Progenitor cell of endocrine pancreas (in vitro differentiated cells): ENCODE measurements around the gene ZFPM1. TPM values are rescaled to one million over a fixed set of nuclear protein-coding genes. Genes with fewer than 3 reads are reported as not detected.
A peak's percentile ranks its signal among the peaks of the same experiment; 100 is the strongest.

Experiments used
- DNase-seq: peaks from one replicate; pipeline ENCODE4 v3.0.0; 2021; ENCODE audit warnings: low spot score; ENCODE audit not compliant: unreplicated experiment
- H3K27ac Mint-ChIP-seq: 2 replicates; pipeline ENCODE4 v1.8.0; 2021; ENCODE audit warnings: mild to moderate bottlenecking, moderate library complexity, mixed read lengths
- H3K27me3 Mint-ChIP-seq: 2 replicates; pipeline ENCODE4 v1.8.0; 2021; ENCODE audit warnings: mixed read lengths
- H3K36me3 Mint-ChIP-seq: 2 replicates; pipeline ENCODE4 v1.8.0; 2022; ENCODE audit warnings: mixed read lengths; ENCODE audit not compliant: insufficient read depth
- H3K4me1 Mint-ChIP-seq: 2 replicates; pipeline ENCODE4 v1.8.0; 2021; ENCODE audit warnings: low read depth, mixed read lengths
- H3K4me3 Mint-ChIP-seq: 2 replicates; pipeline ENCODE4 v1.8.0; 2021; ENCODE audit warnings: low read depth, mild to moderate bottlenecking, moderate library complexity, mixed read lengths
- H3K9me3 Mint-ChIP-seq: 2 replicates; pipeline ENCODE4 v1.8.0; 2021; ENCODE audit warnings: low read depth, mixed read lengths
- CTCF ChIP-seq: fragments of 200-600 bp; sonication (generic); IDR thresholded peaks from one replicate; pipeline ENCODE4 v1.5.0; 2021; ENCODE audit warnings: antibody characterized with exemption, mild to moderate bottlenecking; ENCODE audit not compliant: unreplicated experiment
- total RNA-seq: library from RNA; stranded (reverse); gene quantifications from 2 replicates; pipeline ENCODE4 v1.2.1, GENCODE V29; 2021

ZFPM1 gene
- total RNA-seq, 1 donor from 2014 or later, result 90.6 TPM

DNA sequence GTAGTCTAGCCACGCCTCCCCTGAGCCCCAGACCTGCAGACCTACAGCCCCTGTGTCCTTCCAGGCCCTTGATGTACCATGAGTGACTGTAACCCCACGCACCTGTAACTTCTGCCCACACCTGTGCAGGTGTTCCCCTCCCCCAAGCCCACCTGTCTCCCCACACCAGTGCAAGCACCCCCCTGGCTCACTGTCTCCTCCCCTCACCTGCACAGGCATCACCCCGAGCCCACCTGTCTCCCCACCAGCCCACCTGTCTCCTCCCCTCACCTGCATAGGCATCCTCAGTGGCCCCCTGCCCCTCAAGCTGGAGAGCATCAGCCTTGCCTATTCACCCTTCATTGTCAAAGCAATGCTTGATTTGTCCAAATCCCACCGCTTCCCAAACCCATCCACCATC, 84.8 kb downstream of the ZFPM1 start:
- TF ChIP-seq CTCF, result no peak
- H3K27ac Mint-ChIP-seq, result peak overlapping the region; percentile 88

DNA sequence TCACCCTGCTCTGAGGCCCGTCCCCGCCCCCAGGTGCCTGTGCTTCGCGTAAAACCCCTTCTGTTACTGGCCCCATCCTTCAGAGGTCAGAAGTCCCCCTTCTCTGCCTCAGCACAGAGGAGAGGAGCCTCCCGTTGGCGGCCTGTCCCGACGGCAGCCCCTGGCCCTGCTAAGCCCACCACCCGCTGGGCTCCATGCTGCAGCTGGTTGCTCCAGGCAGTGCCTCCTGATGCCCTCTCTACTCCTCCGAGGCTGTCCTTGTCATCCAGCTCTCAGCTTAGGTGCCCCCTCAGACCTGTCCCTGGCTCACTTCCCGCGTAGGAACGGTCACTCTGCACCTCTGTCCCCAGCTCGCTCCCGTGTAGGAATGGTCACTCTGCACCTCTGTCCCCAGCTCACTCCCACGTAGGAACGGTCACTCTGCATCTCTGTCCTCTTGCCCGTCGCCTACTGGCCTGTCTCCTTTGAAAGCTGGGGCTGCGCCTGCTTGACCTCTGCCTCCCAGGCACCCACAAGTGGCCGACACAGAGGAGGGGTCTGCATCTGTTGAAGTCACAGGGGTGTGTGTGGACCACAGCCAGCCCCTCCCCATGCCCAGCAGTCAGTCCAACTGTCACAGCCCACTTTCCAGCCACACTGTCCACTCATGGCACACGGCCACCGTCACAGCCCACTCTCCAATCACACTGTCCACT, 85.4 kb downstream of the ZFPM1 start:
- H3K27ac Mint-ChIP-seq, result peak overlapping the region; percentile 88
- peaks cover 11% of the 10 kb centered on the region for H3K4me1 Mint-ChIP-seq
- H3K9me3 Mint-ChIP-seq, result peaks cover 7% of the 10 kb centered on the region
- no peak for TF ChIP-seq CTCF
- peaks cover 26% of the 10 kb centered on the region for H3K36me3 Mint-ChIP-seq
- H3K4me3 Mint-ChIP-seq, result no peak overlapping the region
- H3K27me3 Mint-ChIP-seq, result peaks cover 19% of the 10 kb centered on the region
- DNase-seq, result no peak

More for the DNA sequence above, 84.8 kb downstream of the ZFPM1 start:
- H3K4me1 Mint-ChIP-seq, result peaks cover 11% of the 10 kb centered on the region
- peaks cover 3% of the 10 kb centered on the region for H3K9me3 Mint-ChIP-seq
- H3K36me3 Mint-ChIP-seq, result peaks cover 23% of the 10 kb centered on the region
- H3K27me3 Mint-ChIP-seq, result peaks cover 15% of the 10 kb centered on the region
- DNase-seq, result no peak
- no peak overlapping the region for H3K4me3 Mint-ChIP-seq

DNA sequence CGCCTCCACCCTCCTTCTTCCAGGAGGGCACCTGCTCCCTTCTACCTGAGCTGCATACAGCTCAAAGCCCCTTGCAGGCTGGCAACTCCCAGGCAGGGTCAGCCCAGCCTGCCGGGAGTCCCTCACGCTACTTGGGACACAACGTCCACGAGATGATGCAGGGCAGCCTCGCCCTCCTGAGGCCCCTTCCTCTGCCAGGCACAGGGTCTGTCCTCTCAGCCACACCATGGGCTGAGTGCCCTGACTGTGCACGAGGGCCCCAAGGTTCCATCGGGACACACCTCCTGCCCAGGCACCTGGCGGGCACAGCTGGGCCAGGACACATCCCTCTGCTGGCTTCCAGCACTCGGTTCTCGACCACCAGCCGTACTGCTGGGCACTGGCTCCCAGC, 86.2 kb downstream of the ZFPM1 start:
- Mint-ChIP-seq H3K4me1 (peaks cover 11% of the 10 kb centered on the region), H3K27ac (no peak overlapping the region), H3K27me3 (peaks cover 21% of the 10 kb centered on the region), H3K9me3 (peaks cover 10% of the 10 kb centered on the region), H3K4me3 (no peak overlapping the region), H3K36me3 (peaks cover 28% of the 10 kb centered on the region)
- DNase-seq, result no peak
- TF ChIP-seq CTCF, result no peak

DNA sequence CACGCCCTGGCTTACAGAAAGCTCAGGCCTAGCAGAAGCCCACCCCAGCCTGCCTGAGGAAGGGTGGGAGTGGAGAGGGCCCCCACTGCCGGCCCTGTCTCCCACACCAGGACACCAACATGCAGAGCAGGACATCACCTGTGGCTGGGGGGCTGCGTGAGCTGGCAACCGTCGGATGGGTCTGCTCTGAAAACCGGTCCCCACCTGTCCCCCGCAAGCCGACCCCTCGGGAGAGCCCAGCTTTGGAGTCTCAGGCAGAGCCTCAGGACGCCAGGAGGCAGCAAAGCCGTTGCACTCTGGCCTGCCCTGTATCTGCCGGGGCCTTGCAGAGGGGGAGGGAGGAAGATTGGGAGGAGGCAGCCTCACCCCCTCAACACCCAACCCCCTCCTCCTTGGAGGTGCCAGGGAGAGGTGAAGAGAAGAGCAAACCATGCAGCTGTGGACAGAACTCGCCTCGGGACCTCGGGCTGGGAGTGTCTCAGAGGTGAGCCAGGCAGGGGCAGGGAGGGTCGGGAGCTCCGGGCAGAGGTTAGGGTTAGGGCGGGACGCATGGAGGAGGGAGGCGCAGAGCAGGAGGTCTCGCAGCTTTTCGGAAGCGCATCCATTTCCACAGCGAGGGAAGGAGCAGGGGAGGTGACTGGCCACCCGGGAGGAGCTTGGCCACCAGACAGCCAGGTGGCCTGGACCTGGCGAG, 86.7 kb downstream of the ZFPM1 start:
- Mint-ChIP-seq H3K4me1 (peaks cover 11% of the 10 kb centered on the region), H3K4me3 (no peak overlapping the region), H3K9me3 (peaks cover 10% of the 10 kb centered on the region), H3K27ac (no peak overlapping the region), H3K27me3 (peaks cover 21% of the 10 kb centered on the region), H3K36me3 (peaks cover 26% of the 10 kb centered on the region)
- DNase-seq, result no peak
- TF ChIP-seq CTCF, result no peak

DNA sequence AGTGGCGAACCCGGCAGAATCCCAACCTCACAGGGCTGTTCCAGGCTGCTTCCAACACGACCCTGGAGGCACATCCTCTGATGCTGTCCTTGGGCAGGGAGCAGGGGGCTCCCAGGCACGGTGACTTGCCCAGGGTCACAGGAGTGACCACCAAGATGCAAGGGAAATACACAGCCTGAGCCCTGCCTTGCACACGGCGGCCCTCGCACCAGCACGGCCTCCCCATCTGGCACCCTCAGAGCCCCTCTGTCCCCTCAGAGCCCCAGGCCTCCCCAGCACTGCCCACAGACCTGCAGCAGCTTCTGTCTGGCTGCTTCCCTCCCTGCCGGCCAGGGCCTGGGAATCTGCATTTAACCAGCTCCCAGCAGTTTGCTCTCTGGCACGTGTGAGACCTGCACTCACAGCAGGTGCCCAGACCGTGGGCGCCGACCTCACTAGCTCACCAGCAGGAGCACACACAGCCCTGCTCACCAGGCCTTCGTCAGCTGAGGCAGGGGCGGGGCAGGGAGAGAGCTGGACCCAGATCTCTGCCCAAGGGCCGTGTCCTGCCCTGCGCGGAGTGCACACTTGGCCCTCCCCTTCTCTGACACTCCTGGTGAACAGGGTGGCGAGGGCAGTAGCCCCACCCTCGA, 87.4 kb downstream of the ZFPM1 start:
- Mint-ChIP-seq H3K27me3 (peaks cover 26% of the 10 kb centered on the region), H3K4me1 (peaks cover 11% of the 10 kb centered on the region), H3K4me3 (no peak overlapping the region), H3K27ac (peak overlapping the region; percentile 56), H3K36me3 (peaks cover 24% of the 10 kb centered on the region), H3K9me3 (peaks cover 10% of the 10 kb centered on the region)
- DNase-seq, result no peak
- no peak for TF ChIP-seq CTCF
